NCI-H1092 (cell line): ENCODE measurements around the gene ZNF598.
"Not testable (repeated sequence)": the region's sequence is repeated elsewhere in the genome, so short reads cannot be mapped to it uniquely, and the experiment has no call there.

Experiments used
- DNase-seq: peaks from one replicate; lab custom pipeline; 2025; lab: John Stamatoyannopoulos, UW

Gene ZNF598

GRCh38 chr16:2040041-2040786, 30.6 kb upstream of the ZNF598 start:
- DNase-seq: no peak

GRCh38 chr16:2039274-2040031, 29.8 kb upstream of the ZNF598 start:
- peak; percentile 31 for DNase-seq

- no peak for DNase-seq
Observed at GRCh38 chr16:2038382-2039231, 29.0 kb upstream of the ZNF598 start.

- DNase-seq: no peak
Observed at GRCh38 chr16:2037647-2038381, 28.2 kb upstream of the ZNF598 start.

GRCh38 chr16:2037115-2037514, 27.5 kb upstream of the ZNF598 start:
- DNase-seq: no peak

- DNase-seq: no peak
Observed at GRCh38 chr16:2036200-2036966, 26.8 kb upstream of the ZNF598 start.

- peak; percentile 59 for DNase-seq
Observed at GRCh38 chr16:2035431-2036199, 26.0 kb upstream of the ZNF598 start.

- no peak for DNase-seq
Observed at GRCh38 chr16:2034696-2035430, 25.2 kb upstream of the ZNF598 start.

GRCh38 chr16:2033909-2034695, 24.5 kb upstream of the ZNF598 start:
- not testable (repeated sequence) for DNase-seq

- no peak for DNase-seq
Observed at GRCh38 chr16:2033057-2033908, 23.7 kb upstream of the ZNF598 start.

GRCh38 chr16:2032285-2033056, 22.9 kb upstream of the ZNF598 start:
- DNase-seq: no peak

- no peak for DNase-seq
Observed at GRCh38 chr16:2031081-2031577, 21.5 kb upstream of the ZNF598 start.

GRCh38 chr16:2030036-2030435, 20.4 kb upstream of the ZNF598 start:
- no peak for DNase-seq

GRCh38 chr16:2029350-2029749, 19.7 kb upstream of the ZNF598 start:
- no peak for DNase-seq

- no peak for DNase-seq
Observed at GRCh38 chr16:2028620-2029220, 19.1 kb upstream of the ZNF598 start.

GRCh38 chr16:2028146-2028545, 18.5 kb upstream of the ZNF598 start:
- DNase-seq: no peak
